ENCODE results near the gene SMIM22. TPM values are rescaled to one million over a fixed set of nuclear protein-coding genes. Genes with fewer than 3 reads are reported as not detected.

The SMIM22 gene
- polyA plus RNA-seq (ENCODE audit: insufficient read length in 4 of 4) = 10 to 100 TPM in 2 of 4 donors, 1 to 10 TPM in 2; 7.5 to 12.7 (median 10.9) TPM

GRCh38 chr16:4795181-4795827 lies at the start of gene SMIM22:
Gene SMIM22, plus strand, starts transcription at chr16:4795369. Its CDS starts 366 bp downstream, at chr16:4795735.
- no peak for DNase-seq (ENCODE audit: low read depth in 4 of 4, low spot score in 3 of 4)

GRCh38 chr16:4746215-4746614 lies 49.0 kb upstream of the SMIM22 start:
- no peak for DNase-seq (ENCODE audit: low read depth in 4 of 4, low spot score in 3 of 4)

- DNase-seq (ENCODE audit: low read depth in 4 of 4, low spot score in 3 of 4) = no peak
These were observed 48.1 kb upstream of the SMIM22 start for GRCh38 chr16:4746991-4747574.

GRCh38 chr16:4747906-4748681 lies 47.1 kb upstream of the SMIM22 start:
- DNase-seq (ENCODE audit: low read depth in 4 of 4, low spot score in 3 of 4) = no peak

GRCh38 chr16:4748682-4749411 lies 46.3 kb upstream of the SMIM22 start:
- DNase-seq (ENCODE audit: low read depth in 4 of 4, low spot score in 3 of 4) = no peak

GRCh38 chr16:4749700-4750257 lies 45.4 kb upstream of the SMIM22 start:
- no peak for DNase-seq (ENCODE audit: low read depth in 4 of 4, low spot score in 3 of 4)

- no peak for DNase-seq (ENCODE audit: low read depth in 4 of 4, low spot score in 3 of 4)
These were observed 44.3 kb upstream of the SMIM22 start for GRCh38 chr16:4750896-4751295.

- no peak for DNase-seq (ENCODE audit: low read depth in 4 of 4, low spot score in 3 of 4)
These were observed 42.6 kb upstream of the SMIM22 start for GRCh38 chr16:4752351-4753100.

GRCh38 chr16:4753227-4753626 lies 41.9 kb upstream of the SMIM22 start:
- no peak for DNase-seq (ENCODE audit: low read depth in 4 of 4, low spot score in 3 of 4)

GRCh38 chr16:4754865-4755264 lies 40.3 kb upstream of the SMIM22 start:
- no peak for DNase-seq (ENCODE audit: low read depth in 4 of 4, low spot score in 3 of 4)

GRCh38 chr16:4755687-4756086 lies 39.5 kb upstream of the SMIM22 start:
- no peak for DNase-seq (ENCODE audit: low read depth in 4 of 4, low spot score in 3 of 4)

GRCh38 chr16:4760221-4760910 lies 34.8 kb upstream of the SMIM22 start:
- no peak for DNase-seq (ENCODE audit: low read depth in 4 of 4, low spot score in 3 of 4)

- DNase-seq (ENCODE audit: low read depth in 4 of 4, low spot score in 3 of 4) = no peak
These were observed 33.0 kb upstream of the SMIM22 start for GRCh38 chr16:4762205-4762604.

- DNase-seq (ENCODE audit: low read depth in 4 of 4, low spot score in 3 of 4) = no peak
These were observed 31.4 kb upstream of the SMIM22 start for GRCh38 chr16:4763791-4764190.

GRCh38 chr16:4765511-4766474 lies 29.4 kb upstream of the SMIM22 start:
- no peak for DNase-seq (ENCODE audit: low read depth in 4 of 4, low spot score in 3 of 4)

- DNase-seq (ENCODE audit: low read depth in 4 of 4, low spot score in 3 of 4) = peak; percentile 90 to 94 (median 91)
These were observed 28.1 kb upstream of the SMIM22 start, which contains the start of gene ZNF500 for GRCh38 chr16:4766875-4767628. Gene ZNF500, minus strand, starts transcription at chr16:4767162. Its CDS starts 1,184 bp downstream, at chr16:4765978.

GRCh38 chr16:4767872-4768548 lies 27.2 kb upstream of the SMIM22 start:
- DNase-seq (ENCODE audit: low read depth in 4 of 4, low spot score in 3 of 4) = no peak

Measured in right renal pelvis (tissue), 4 donors.